A673 (cell line): ENCODE results near the gene TSKU. TPM values are rescaled to one million over a fixed set of nuclear protein-coding genes. Genes with fewer than 3 reads are reported as not detected.
A peak's percentile ranks its signal among the peaks of the same experiment; 100 is the strongest.

Experiments used
- BruUV-seq: library from RNA; stranded (reverse); fragments of 400-500 nt; replicated peaks from 2 replicates; lab custom pipeline; 2021; lab: Mats Ljungman, UMichigan
- CTCF ChIA-PET: fragments of 300-600 bp; sonication (Branson Sonifier 250); formaldehyde crosslinking; loops from one replicate; lab custom pipeline; 2022; ENCODE audit warnings: antibody characterized with exemption; lab: Charles Lee
- POLR2A ChIA-PET: fragments of 300-600 bp; sonication (Branson Sonifier 250); formaldehyde crosslinking; loops from one replicate; lab custom pipeline; 2022; ENCODE audit warnings: antibody characterized with exemption; ENCODE audit not compliant: low non-redundant PET; lab: Charles Lee
- DNase-seq: peaks from one replicate; pipeline ENCODE4 v3.0.0-alpha.2; 2015; ENCODE audit warnings: low spot score
- H3K27ac ChIP-seq: fragments of 200-600 bp; sonication (generic); 2 replicates; pipeline ENCODE4 v1.5.1; 2016; ENCODE audit warnings: mixed run types, low read depth, mild to moderate bottlenecking, mixed read lengths, antibody characterized with exemption, low read length; ENCODE audit not compliant: poor library complexity, severe bottlenecking
- H3K27me3 ChIP-seq: fragments of 200-600 bp; sonication (generic); replicated peaks from 2 replicates; pipeline ENCODE4 v1.6.1; 2017; ENCODE audit warnings: mixed run types, low read depth, mild to moderate bottlenecking, mixed read lengths, antibody characterized with exemption, low read length; ENCODE audit not compliant: insufficient read depth, poor library complexity
- H3K36me3 ChIP-seq: fragments of 200-600 bp; sonication (generic); 2 replicates; pipeline ENCODE4 v1.6.1; 2016; ENCODE audit warnings: mixed run types, mild to moderate bottlenecking, mixed read lengths, antibody characterized with exemption, low read length; ENCODE audit not compliant: insufficient read depth, poor library complexity, severe bottlenecking
- H3K4me1 ChIP-seq: fragments of 200-600 bp; sonication (generic); 2 replicates; pipeline ENCODE4 v1.6.1; 2017; ENCODE audit warnings: mixed run types, mild to moderate bottlenecking, mixed read lengths, antibody characterized with exemption, low read length; ENCODE audit not compliant: insufficient read depth, poor library complexity, severe bottlenecking
- H3K4me3 ChIP-seq: fragments of 200-600 bp; sonication (generic); 2 replicates; pipeline ENCODE4 v1.5.1; 2016; ENCODE audit warnings: low read depth, mixed run types, mild to moderate bottlenecking, mixed read lengths, low read length; ENCODE audit not compliant: poor library complexity, severe bottlenecking
- H3K9me3 ChIP-seq: fragments of 200-600 bp; sonication (generic); 2 replicates; pipeline ENCODE4 v1.6.1; 2016; ENCODE audit warnings: mixed run types, low read depth, mild to moderate bottlenecking, mixed read lengths, antibody characterized with exemption, low read length; ENCODE audit not compliant: poor library complexity, severe bottlenecking
- EZH2 ChIP-seq: fragments of 200-600 bp; sonication (generic); IDR thresholded peaks from 2 replicates; pipeline ENCODE4 v1.6.1; 2017; ENCODE audit warnings: borderline replicate concordance, low read depth, mild to moderate bottlenecking, mixed read lengths, antibody characterized with exemption, low read length; ENCODE audit not compliant: poor library complexity, severe bottlenecking
- intact Hi-C: fragments of 100-400 bp; cut with micrococcal nuclease; formaldehyde crosslinking; loops from one replicate; pipeline ENCODE4 v1.10.0; 2022; ENCODE audit not compliant: unreplicated experiment
- total RNA-seq: library from RNA; stranded (reverse); gene quantifications from 2 replicates; pipeline ENCODE4 v1.2.3, GENCODE V29; 2021
- TF ChIP-seq, protein P1 (sequence below): fragments of 300-800, 200-600 bp; sonication (generic); conservative IDR thresholded peaks from 2 replicates; pipeline ENCODE4 v1.5.1; 2017; ENCODE audit warnings: low read depth, mild to moderate bottlenecking, antibody characterized with exemption, low read length, moderate library complexity, mixed read lengths

The TSKU gene
- total RNA-seq, 1 experiment from 2014 or later = 25.3 TPM

DNA sequence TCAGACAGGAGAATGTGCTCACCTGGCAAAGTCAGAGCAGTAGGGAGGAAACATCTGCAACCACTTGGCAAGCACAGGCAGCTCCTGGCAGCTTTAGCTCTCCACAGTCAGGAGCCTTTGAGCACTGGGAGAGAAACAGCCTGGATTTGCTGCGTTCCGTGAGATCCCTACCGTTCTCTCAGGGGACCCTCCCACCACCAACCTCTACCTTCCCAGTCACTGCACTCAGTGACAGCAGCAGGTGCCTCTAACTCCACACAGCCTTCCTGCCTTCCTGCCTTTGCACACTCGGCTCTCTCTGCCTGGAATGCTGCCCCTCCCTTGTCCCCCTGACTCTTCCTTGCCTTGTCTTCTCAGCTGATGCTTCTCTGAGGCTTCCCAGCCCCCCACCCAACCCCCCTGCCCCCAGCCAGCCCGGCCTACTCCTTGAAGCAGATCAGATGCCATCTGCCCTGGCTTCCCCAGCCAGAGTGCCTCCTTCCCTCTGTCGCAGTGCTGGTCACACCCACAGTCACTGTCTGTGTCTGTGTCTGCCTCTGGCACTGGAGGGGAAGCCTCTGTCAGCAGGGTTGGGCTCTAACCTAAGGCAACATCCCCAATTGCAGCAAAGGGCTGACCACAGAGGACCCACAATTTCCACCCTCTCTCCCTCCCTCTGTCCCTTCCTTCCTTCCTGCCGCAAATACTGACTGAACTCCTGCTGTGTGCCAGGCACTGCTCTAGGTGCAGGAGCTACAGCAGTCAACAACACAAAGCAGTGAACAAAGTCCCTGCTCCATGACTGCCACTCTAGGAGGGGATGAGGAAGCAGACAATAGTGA, 14.9 kb upstream of the TSKU start:
- no peaks in the 10 kb centered on the region for H3K36me3 ChIP-seq
- H3K4me3 ChIP-seq = no peak overlapping the region
- peaks cover 51% of the 10 kb centered on the region for H3K4me1 ChIP-seq
- DNase-seq = peak; percentile 61
- intact Hi-C loops = no loop called here
- ChIA-PET CTCF (no interaction called here), POLR2A (no interaction called here)
- H3K27me3 ChIP-seq = no peaks in the 10 kb centered on the region
- TF ChIP-seq, protein P1, sequence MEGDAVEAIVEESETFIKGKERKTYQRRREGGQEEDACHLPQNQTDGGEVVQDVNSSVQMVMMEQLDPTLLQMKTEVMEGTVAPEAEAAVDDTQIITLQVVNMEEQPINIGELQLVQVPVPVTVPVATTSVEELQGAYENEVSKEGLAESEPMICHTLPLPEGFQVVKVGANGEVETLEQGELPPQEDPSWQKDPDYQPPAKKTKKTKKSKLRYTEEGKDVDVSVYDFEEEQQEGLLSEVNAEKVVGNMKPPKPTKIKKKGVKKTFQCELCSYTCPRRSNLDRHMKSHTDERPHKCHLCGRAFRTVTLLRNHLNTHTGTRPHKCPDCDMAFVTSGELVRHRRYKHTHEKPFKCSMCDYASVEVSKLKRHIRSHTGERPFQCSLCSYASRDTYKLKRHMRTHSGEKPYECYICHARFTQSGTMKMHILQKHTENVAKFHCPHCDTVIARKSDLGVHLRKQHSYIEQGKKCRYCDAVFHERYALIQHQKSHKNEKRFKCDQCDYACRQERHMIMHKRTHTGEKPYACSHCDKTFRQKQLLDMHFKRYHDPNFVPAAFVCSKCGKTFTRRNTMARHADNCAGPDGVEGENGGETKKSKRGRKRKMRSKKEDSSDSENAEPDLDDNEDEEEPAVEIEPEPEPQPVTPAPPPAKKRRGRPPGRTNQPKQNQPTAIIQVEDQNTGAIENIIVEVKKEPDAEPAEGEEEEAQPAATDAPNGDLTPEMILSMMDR = no peak
- TF ChIP-seq EZH2 = no peak
- H3K9me3 ChIP-seq = no peaks in the 10 kb centered on the region
- no TSS peak for BruUV-seq
- H3K27ac ChIP-seq = peak overlapping the region; percentile 71

DNA sequence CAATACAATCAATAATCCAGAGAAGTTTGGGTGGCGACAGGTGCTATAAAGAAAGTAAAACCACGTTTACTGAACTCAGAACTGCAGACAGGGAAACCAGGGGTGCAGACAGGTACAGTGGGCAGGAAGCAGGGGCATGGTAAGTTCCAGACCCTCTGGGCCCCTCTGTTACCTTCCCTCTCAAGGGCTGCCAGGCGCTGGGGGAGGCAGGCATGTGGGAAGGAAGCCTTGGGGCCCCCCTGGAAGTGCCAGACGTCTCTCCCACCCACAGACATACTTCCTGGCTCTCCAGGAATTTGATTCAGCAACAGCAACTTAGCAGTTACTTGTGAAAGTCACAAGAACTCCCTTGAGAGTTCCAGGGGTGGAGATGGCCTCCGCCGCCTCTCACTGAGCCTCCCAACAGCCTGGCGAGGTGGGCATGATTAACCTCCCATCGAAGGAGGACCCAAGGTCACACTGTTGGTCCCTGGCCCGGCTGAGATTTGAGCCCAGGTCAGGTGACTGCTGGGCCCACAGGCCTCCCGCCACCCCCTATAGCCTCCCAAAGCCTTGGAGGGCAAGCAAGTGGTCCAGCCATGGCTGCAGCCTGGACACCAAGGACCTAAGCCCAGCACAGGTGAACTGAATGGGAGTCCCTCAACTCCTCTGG, 14.1 kb upstream of the TSKU start:
- ChIA-PET CTCF (interaction anchor here (0.6 kb wide), 1 partner anchor 36 kb away, joined by 3 read pairs; no protein-coding TSS in a partner anchor), POLR2A (no interaction called here)
- Histone ChIP-seq H3K4me3 (no peak overlapping the region), H3K4me1 (peaks cover 48% of the 10 kb centered on the region), H3K27me3 (no peaks in the 10 kb centered on the region), H3K36me3 (no peaks in the 10 kb centered on the region), H3K27ac (peak overlapping the region; percentile 71), H3K9me3 (no peaks in the 10 kb centered on the region)
- intact Hi-C loops = no loop called here
- peak; percentile 78 for DNase-seq
- BruUV-seq = no TSS peak
- TF ChIP-seq EZH2 = no peak
- TF ChIP-seq, protein P1 = no peak

GRCh38 chr11:76769645-76770586, 13.2 kb upstream of the TSKU start:
- Histone ChIP-seq H3K27ac (peak overlapping the region; percentile 71), H3K4me1 (peaks cover 45% of the 10 kb centered on the region), H3K36me3 (no peaks in the 10 kb centered on the region), H3K9me3 (no peaks in the 10 kb centered on the region), H3K4me3 (no peak overlapping the region), H3K27me3 (no peaks in the 10 kb centered on the region)
- ChIA-PET CTCF (interaction anchor here (0.6 kb wide), 1 partner anchor 35 kb away, joined by 3 read pairs; no protein-coding TSS in a partner anchor), POLR2A (no interaction called here)
- TF ChIP-seq, protein P1 = no peak
- TF ChIP-seq EZH2 = no peak
- DNase-seq = no peak
- BruUV-seq = no TSS peak
- intact Hi-C loops = no loop called here
